ENCODE measurements around the gene SGK1.
"Not testable (repeated sequence)": the region's sequence is repeated elsewhere in the genome, so short reads cannot be mapped to it uniquely, and the experiment has no call there.

SGK1 gene

GRCh38 chr6:134221250-134221649 is 96.7 kb downstream of the SGK1 start:
- DNase-seq (ENCODE audit: extremely low spot score) = no peak
- POLR2A ChIA-PET = no interaction called here
- CTCF ChIA-PET = no interaction called here
- TF ChIP-seq ARNT (IDR thresholded peaks at IDR 0.05) (no peak), BHLHE40 (IDR thresholded peaks at IDR 0.05; ENCODE audit: borderline replicate concordance) (no peak), CTBP1 (IDR thresholded peaks at IDR 0.05; ENCODE audit: borderline replicate concordance) (no peak), TARDBP (IDR thresholded peaks at IDR 0.05) (no peak), SUZ12 (IDR thresholded peaks at IDR 0.05) (no peak), FOXA1 (IDR thresholded peaks at IDR 0.05) (no peak), ELF4 (IDR thresholded peaks at IDR 0.05) (no peak), FOXM1 (IDR thresholded peaks at IDR 0.05; ENCODE audit: borderline replicate concordance) (no peak), NFRKB (IDR thresholded peaks at IDR 0.05) (no peak)

GRCh38 chr6:134217798-134218140 is 100.1 kb downstream of the SGK1 start:
- no peak for DNase-seq (ENCODE audit: extremely low spot score)
- POLR2A ChIA-PET = no interaction called here
- CTCF ChIA-PET = no interaction called here

GRCh38 chr6:134217105-134217797 is 100.7 kb downstream of the SGK1 start:
- TF ChIP-seq PKNOX1 (IDR thresholded peaks at IDR 0.05) (no peak), ARNT (IDR thresholded peaks at IDR 0.05) (no peak), SUZ12 (IDR thresholded peaks at IDR 0.05) (no peak), FOXA1 (IDR thresholded peaks at IDR 0.05) (no peak), FOXK2 (IDR thresholded peaks at IDR 0.05) (no peak), TARDBP (IDR thresholded peaks at IDR 0.05) (no peak), CTBP1 (IDR thresholded peaks at IDR 0.05; ENCODE audit: borderline replicate concordance) (no peak), ELF4 (IDR thresholded peaks at IDR 0.05) (no peak), FOXM1 (IDR thresholded peaks at IDR 0.05; ENCODE audit: borderline replicate concordance) (no peak)
- CTCF ChIA-PET = no interaction called here
- DNase-seq (ENCODE audit: extremely low spot score) = no peak
- POLR2A ChIA-PET = no interaction called here

More at GRCh38 chr6:134217798-134218140, 100.1 kb downstream of the SGK1 start:
- no peak for TF ChIP-seq ELF4 (IDR thresholded peaks at IDR 0.05)
- TF ChIP-seq L3MBTL2 (conservative IDR thresholded peaks at IDR 0.05) = no peak
- TF ChIP-seq HDGF (IDR thresholded peaks at IDR 0.05; ENCODE audit: borderline replicate concordance) = no peak
- no peak for TF ChIP-seq CTBP1 (IDR thresholded peaks at IDR 0.05; ENCODE audit: borderline replicate concordance)
- TF ChIP-seq FOXM1 (IDR thresholded peaks at IDR 0.05; ENCODE audit: borderline replicate concordance) = no peak
- TF ChIP-seq ARNT (IDR thresholded peaks at IDR 0.05) = no peak
- TF ChIP-seq ZNF384 (IDR thresholded peaks at IDR 0.05) = no peak
- no peak for TF ChIP-seq SUZ12 (IDR thresholded peaks at IDR 0.05)
- no peak for TF ChIP-seq FOXK2 (IDR thresholded peaks at IDR 0.05)
- no peak for TF ChIP-seq PKNOX1 (IDR thresholded peaks at IDR 0.05)
- TF ChIP-seq FOXA1 (IDR thresholded peaks at IDR 0.05) = no peak
- no peak for TF ChIP-seq NFRKB (IDR thresholded peaks at IDR 0.05)
- TF ChIP-seq SP1 (IDR thresholded peaks at IDR 0.05) = no peak
- no peak for TF ChIP-seq TARDBP (IDR thresholded peaks at IDR 0.05)
- TF ChIP-seq BHLHE40 (IDR thresholded peaks at IDR 0.05; ENCODE audit: borderline replicate concordance) = no peak
- no peak for TF ChIP-seq LEF1 (IDR thresholded peaks at IDR 0.05; ENCODE audit: borderline replicate concordance)

GRCh38 chr6:134216301-134217010 is 101.5 kb downstream of the SGK1 start:
- no peak for DNase-seq (ENCODE audit: extremely low spot score)
- POLR2A ChIA-PET = no interaction called here
- CTCF ChIA-PET = no interaction called here
- no peak for TF ChIP-seq SUZ12 (IDR thresholded peaks at IDR 0.05)
- no peak for TF ChIP-seq ARNT (IDR thresholded peaks at IDR 0.05)
- no peak for TF ChIP-seq ZNF384 (IDR thresholded peaks at IDR 0.05)
- no peak for TF ChIP-seq SP1 (IDR thresholded peaks at IDR 0.05)
- TF ChIP-seq TARDBP (IDR thresholded peaks at IDR 0.05) = no peak
- TF ChIP-seq CTBP1 (IDR thresholded peaks at IDR 0.05; ENCODE audit: borderline replicate concordance) = no peak
- no peak for TF ChIP-seq FOXA1 (IDR thresholded peaks at IDR 0.05)
- no peak for TF ChIP-seq L3MBTL2 (conservative IDR thresholded peaks at IDR 0.05)
- no peak for TF ChIP-seq BHLHE40 (IDR thresholded peaks at IDR 0.05; ENCODE audit: borderline replicate concordance)

- DNase-seq (ENCODE audit: extremely low spot score); POLR2A ChIA-PET; CTCF ChIA-PET: not testable (repeated sequence)
Observed at GRCh38 chr6:134213410-134213809, 104.5 kb downstream of the SGK1 start.

GRCh38 chr6:134211297-134211696 is 106.6 kb downstream of the SGK1 start:
- ChIA-PET POLR2A (no interaction called here), CTCF (interaction anchor here (0.6 kb wide), 1 partner anchor 20 kb away, joined by 3 read pairs; no protein-coding TSS in a partner anchor)
- no peak for TF ChIP-seq FOXK2 (IDR thresholded peaks at IDR 0.05)
- TF ChIP-seq FOXA1 (IDR thresholded peaks at IDR 0.05) = no peak
- no peak for TF ChIP-seq SP1 (IDR thresholded peaks at IDR 0.05)
- TF ChIP-seq ZNF384 (IDR thresholded peaks at IDR 0.05) = no peak
- TF ChIP-seq L3MBTL2 (conservative IDR thresholded peaks at IDR 0.05) = no peak
- no peak for TF ChIP-seq PKNOX1 (IDR thresholded peaks at IDR 0.05)
- no peak for TF ChIP-seq ELF4 (IDR thresholded peaks at IDR 0.05)
- no peak for TF ChIP-seq TARDBP (IDR thresholded peaks at IDR 0.05)
- TF ChIP-seq FOXM1 (IDR thresholded peaks at IDR 0.05; ENCODE audit: borderline replicate concordance) = no peak
- TF ChIP-seq BHLHE40 (IDR thresholded peaks at IDR 0.05; ENCODE audit: borderline replicate concordance) = no peak
- TF ChIP-seq HDGF (IDR thresholded peaks at IDR 0.05; ENCODE audit: borderline replicate concordance) = no peak
- TF ChIP-seq NFRKB (IDR thresholded peaks at IDR 0.05) = no peak
- TF ChIP-seq SUZ12 (IDR thresholded peaks at IDR 0.05) = no peak
- no peak for TF ChIP-seq LEF1 (IDR thresholded peaks at IDR 0.05; ENCODE audit: borderline replicate concordance)
- TF ChIP-seq CTBP1 (IDR thresholded peaks at IDR 0.05; ENCODE audit: borderline replicate concordance) = no peak
- no peak for TF ChIP-seq ARNT (IDR thresholded peaks at IDR 0.05)
- no peak for DNase-seq (ENCODE audit: extremely low spot score)

All from HEK293T (cell line).